GM19023 (cell line): ENCODE results near the gene SMAD5.

Source experiments
- ATAC-seq: cut with Tn5 transposase; IDR thresholded peaks from one replicate; pipeline ENCODE4 v1.9.1; 2021; ENCODE audit warnings: mild to moderate bottlenecking, moderate library complexity; ENCODE audit not compliant: unreplicated experiment

SMAD5 gene

GRCh38 chr5:136153581-136154236, 21.1 kb downstream of the SMAD5 start:
- ATAC-seq, result no peak

- ATAC-seq, result no peak
Observed at GRCh38 chr5:136155078-136155477, 22.4 kb downstream of the SMAD5 start.

- no peak for ATAC-seq
Observed at GRCh38 chr5:136155761-136156160, 23.1 kb downstream of the SMAD5 start.

- no peak for ATAC-seq
Observed at GRCh38 chr5:136157514-136157913, 24.9 kb downstream of the SMAD5 start.

GRCh38 chr5:136159457-136159856, 26.8 kb downstream of the SMAD5 start:
- no peak for ATAC-seq

GRCh38 chr5:136162008-136162407, 29.4 kb downstream of the SMAD5 start:
- no peak for ATAC-seq

- peak; percentile 44 for ATAC-seq
Observed at GRCh38 chr5:136164226-136164625, 31.6 kb downstream of the SMAD5 start.

GRCh38 chr5:136166909-136167308, 34.3 kb downstream of the SMAD5 start:
- peak; percentile 58 for ATAC-seq

GRCh38 chr5:136169218-136169617, 36.6 kb downstream of the SMAD5 start:
- ATAC-seq, result no peak

- ATAC-seq, result no peak
Observed at GRCh38 chr5:136174021-136174659, 41.5 kb downstream of the SMAD5 start.

GRCh38 chr5:136182618-136183017, 50.0 kb downstream of the SMAD5 start:
- ATAC-seq, result no peak

GRCh38 chr5:136185974-136186665, 53.5 kb downstream of the SMAD5 start:
- no peak for ATAC-seq

- no peak for ATAC-seq
Observed at GRCh38 chr5:136186796-136187195, 54.2 kb downstream of the SMAD5 start.

- no peak for ATAC-seq
Observed at GRCh38 chr5:136188859-136189258, 56.2 kb downstream of the SMAD5 start.

- no peak for ATAC-seq
Observed at GRCh38 chr5:136190091-136190720, 57.6 kb downstream of the SMAD5 start.

- ATAC-seq, result no peak
Observed at GRCh38 chr5:136190904-136191303, 58.3 kb downstream of the SMAD5 start.

GRCh38 chr5:136191304-136192014, 58.8 kb downstream of the SMAD5 start:
- ATAC-seq, result no peak

GRCh38 chr5:136192015-136192525, 59.4 kb downstream of the SMAD5 start:
- no peak for ATAC-seq

GRCh38 chr5:136192526-136193321, 60.1 kb downstream of the SMAD5 start, which contains the start of gene SMIM32:
Gene SMIM32 (minus strand): TSS chr5:136193162. CDS start chr5:136192524, 638 bp downstream.
- no peak for ATAC-seq
